Tongue (tissue), 2 donors: ENCODE measurements around the gene SAPCD2. TPM values are rescaled to one million over a fixed set of nuclear protein-coding genes. Genes with fewer than 3 reads are reported as not detected.

Experiments used
- DNase-seq: peaks from one replicate; pipeline ENCODE4 v3.0.0-alpha.2; 2015
- total RNA-seq: library from RNA; depleted of rRNA; stranded (reverse); fragments of >200 nt; gene quantifications from one replicate; pipeline ENCODE4 v1.2.3, GENCODE V29; 2014

Gene SAPCD2
- total RNA-seq, 1 donor from 2014 or later = 5.6 TPM

DNA sequence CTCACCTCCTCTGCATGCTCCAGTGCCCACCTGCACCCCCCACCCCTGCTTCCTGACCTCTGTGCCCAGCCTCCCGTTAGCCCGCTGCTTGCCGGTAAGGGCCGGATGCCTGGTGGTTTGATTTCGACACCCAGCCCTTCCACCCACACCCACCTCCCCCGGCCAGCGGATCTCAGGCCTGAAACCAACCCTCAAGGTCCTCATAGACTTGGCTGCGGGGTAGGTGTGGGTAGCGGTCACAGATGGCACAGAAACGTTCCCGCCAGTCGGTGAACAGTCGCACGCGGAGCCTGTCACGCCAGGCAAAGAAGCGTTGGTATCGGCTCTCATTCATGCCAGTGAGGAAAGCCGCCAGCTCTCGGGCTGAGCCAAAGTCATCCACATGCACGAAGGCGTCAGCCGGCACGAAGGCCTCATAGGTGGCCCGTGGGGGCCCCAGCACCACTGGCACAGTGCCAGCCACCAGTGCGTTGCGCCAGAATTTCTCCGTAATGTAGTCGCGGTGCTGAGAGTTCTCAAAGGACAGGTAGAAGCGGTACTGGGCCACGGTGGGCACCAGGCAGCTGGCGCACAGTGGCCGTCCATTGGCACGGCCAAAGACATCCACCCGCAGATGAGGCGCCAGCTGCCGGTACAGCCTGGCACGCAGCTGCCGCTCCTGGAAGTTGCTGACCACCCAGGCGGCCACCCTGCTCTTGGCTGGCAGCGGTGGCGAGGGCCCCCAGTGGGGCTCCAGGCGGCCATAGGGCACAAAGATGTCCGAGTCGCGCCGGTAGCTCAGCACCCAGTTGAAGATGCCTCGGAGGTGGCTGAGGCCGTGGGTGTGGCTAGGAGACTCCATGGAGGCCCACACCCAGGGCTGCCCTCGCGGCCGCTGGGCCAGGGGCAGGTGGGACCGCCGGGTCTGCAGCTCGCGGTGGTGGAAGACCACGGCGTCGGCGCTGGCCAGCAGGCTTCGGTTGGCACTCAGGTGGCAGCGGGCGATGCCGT is 39.5 kb downstream of the SAPCD2 start:
- no peak for DNase-seq

DNA sequence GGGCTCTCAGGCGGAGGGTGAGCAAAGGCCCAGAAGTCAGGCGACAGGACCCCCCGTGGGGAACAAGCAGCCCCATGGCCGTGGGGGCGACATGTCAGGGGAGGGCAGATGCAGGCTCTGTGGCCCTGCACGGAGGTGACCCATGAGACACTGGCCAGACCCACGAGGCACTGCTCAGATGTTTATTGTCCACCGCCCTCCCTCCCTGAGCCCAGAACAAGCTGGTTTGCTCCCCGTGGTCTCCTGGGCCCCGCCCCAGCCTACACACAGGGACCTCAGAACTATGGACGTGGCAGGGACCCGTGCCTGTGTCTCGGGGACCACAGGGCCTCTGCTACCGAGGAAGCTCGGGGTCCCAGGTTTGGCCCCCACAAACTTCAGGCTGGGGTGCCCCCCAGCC is 40.4 kb downstream of the SAPCD2 start:
- DNase-seq = no peak

DNA sequence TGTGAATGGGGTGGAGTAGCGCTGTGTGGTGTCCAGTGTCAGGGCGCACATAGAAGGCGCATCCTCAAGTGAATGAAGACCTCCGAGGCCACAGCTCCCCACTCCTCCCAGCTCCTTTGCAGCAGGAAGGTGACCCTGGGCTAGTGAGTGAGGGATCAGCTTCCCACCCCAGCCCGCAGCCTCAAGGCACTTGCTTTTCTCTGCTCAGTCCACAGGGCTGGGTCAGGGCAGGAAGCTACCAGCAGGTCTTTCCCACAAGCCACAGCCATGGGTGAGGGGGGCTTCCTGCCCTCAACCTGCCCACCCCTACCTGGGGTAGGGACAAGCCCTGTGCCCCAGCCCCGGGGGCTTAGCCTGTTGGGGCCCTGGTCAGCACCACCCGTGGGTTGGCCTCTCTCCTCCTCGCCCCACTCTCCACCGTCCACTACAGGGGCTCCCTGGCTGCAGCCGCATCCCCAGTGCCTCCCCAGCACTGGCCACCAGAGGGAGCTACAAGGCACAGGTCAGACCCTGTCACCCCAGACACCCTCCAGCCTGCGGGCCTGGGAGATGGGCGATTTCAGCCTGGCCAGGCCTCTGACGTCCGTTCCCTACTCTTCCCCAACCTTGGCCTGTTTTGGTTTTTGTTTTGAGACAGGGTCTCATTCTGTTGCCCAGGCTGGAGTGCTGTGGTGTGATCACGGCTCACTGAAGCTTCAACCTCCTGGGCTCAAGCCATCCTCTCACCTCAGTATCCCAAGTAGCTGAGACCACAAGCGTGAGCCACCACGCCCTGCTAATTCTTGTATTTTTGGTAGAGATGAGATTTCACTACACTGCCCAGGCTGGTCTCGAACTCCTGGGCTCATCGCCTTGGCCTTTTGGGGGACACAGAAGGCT is 41.1 kb downstream of the SAPCD2 start:
- DNase-seq = peak; percentile 68

DNA sequence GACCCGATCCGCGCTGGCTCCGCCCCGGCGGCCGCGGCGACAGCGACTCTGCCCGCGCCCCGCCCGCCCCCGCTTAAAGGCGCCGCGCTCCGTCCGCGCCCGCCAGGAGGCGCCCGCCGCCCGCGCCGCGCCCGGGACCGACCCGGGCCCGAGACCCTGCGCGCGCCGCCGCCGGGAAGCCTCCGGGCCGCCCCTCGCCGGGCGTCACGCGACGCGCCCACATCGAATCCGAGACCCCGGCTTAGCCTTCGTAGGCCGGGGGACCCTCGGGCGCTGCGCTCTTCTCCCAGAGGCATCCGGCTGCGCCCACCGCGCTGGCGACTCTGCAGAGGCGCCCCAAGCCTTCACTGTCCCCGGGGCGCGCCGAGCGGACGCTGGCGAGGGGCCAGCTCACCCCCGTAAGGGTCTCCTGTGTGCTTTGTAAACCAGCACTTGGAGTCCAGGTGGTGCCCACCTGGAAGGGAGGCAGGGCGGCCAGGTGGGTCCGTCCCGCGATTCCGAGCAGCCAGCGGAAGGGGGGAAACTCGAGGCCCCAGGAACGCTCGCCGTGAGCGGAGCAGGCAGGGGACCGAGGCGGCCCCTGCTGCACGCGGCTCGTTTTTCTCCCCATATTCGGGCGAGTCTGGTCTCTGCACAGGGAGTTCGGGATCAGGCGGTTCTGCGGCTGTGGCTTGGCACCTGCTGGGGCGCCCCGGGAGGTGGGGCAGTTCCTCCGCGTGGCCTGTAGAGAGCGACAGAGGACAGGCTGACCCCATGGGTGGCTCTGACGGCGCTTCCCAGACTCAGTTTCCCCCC is 41.9 kb downstream of the SAPCD2 start:
- DNase-seq = peak; percentile 79

DNA sequence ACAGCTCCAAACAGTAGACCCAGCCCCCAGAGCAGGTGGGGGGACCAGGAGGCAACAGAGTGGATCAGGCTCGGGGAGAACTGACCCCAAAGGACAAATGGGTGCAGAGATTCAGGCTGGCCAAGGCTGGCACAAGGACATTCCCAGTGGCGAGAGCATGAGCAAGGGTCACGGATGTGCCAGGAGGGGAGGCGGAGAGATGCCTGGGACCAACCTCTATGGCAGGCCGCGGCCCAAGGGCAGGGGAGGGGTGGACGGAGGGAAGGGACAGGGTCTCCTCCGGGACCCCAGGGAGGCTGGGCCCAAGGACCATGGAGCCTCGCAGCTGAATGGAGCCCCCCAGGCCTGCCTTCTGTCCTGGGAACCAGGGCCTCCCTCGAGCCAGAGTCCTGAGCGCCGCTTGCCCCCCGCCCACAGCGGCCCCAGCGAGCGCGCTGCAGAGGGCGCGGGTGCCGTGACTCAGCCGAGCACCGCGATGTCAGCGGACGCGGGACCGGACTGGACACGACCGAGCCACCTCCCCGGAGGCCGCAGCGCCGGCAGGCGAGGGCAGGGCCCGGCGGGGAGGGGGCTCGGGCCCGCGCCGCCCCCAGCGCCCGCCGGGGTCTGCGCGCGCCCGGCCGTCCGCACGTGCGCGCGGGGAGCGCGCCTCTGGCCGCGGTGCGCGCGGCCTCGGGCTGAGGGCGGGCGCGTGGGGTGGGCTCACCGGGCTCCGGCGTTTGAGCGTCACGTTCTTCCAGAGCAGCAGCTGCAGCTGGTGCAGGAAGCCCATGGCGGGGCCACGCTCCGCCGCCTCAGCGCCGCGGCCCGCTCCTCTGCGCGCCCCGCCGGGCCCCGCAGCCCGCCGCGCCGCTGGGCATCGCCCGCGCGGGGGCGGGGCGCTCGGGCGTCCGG is 42.7 kb downstream of the SAPCD2 start, which contains the start of gene ABCA2:
ABCA2 (minus strand) TSS at position 869 of the 894 bp plus-strand sequence; CDS start at position 772, 97 bp downstream.
- DNase-seq = no peak

DNA sequence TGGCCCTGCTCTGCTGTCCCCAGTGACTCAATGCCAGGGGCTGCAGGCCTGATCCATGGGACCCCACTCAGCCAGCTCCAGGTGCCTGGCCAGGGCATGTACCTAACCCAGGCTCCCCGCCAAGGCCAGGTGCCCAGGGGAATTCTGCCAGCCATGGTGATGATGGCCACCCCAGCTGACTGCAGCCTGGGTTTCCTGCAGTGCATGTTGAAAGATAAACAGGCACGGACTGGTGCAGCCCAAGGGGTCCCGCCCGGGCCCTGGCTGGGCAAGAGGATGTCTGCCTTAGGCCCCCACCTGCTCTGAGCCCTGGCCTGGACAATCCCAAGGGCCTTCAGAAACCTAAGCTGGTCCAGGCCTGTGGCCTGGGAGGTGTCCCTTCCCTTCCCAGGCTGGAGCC is 43.5 kb downstream of the SAPCD2 start:
- no peak for DNase-seq

DNA sequence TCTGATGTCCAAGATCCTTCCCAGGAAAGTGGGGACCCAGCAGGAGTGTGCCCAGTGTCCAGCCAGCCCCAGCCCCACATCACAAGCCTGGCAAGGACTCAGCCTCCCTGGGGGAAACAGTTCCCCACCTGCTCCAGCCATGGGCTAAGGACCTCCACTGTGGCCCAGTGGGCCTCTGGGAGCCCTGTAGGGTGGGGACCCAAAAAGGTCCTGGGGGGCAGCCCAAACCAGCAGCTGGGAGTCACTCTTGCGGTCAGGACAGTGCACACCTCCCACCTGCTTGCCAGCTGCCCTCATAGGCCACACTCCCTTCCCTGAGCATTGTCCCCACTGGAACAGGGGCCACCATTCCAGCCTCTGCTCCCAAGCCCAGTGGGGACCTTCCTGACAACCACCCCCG is 44.0 kb downstream of the SAPCD2 start:
- DNase-seq = no peak

DNA sequence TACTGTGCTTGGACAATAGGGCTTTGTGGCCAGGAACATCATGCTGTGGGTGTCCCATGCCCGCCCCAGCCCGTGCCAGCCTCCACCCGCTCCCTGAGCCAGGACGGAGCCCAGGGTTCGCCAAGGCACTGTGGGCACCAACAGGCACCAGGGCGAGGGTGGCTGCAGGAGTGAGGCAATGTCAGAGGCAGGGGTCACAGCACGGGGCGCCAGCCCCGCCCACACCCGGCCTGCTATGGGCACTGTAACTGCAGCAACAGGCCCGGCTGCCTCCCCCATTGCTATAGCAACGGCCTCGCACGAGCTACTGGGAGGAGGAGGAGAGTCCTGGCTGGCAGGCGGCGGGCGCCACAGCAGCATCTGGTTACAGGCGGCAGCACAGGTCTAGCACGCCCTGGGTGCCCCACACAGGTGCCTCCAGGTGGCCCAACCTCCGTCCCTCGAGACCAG is 44.8 kb downstream of the SAPCD2 start:
- peak; percentile 50 for DNase-seq

DNA sequence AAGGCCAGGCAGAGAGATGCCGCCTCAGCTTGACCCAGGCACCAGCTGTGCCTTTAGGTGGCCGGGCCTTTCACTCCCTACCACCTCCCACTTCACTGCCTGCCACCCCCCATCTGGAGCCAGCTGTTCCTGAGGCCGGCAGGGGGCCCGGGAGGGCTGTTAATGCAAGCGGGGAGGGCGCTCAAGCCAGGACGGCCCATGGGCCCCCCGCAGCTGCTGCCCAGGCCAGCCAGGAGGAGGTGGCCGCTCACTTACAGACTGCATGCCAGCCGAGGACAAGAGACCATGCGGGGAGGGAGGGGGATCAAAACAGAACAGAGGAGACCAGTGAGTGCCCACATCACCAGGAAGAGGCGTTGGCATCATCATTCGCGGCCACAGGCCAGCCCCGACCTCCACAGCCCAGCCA is 46.8 kb downstream of the SAPCD2 start:
- peak; percentile 37 for DNase-seq

DNA sequence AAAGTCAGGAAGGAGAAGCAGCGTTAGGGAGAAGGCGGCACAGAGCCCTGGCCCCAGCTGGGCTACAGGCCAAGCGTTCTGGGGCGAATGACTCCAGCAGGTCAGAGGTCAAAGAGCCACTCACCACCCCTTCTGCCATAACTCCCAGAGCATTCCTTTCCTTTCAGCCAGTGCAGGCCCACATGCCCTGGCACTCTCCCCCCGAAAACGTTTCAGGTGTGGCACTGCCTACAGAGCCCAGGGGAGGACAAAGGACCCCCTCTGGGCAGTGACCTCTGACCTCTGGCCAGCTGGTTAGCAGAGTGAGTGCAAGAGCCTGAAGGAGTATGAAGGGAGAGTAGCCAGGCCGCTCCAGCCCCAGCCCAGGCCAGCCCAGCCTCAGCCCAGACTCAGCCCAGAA is 47.2 kb downstream of the SAPCD2 start:
- DNase-seq = no peak

DNA sequence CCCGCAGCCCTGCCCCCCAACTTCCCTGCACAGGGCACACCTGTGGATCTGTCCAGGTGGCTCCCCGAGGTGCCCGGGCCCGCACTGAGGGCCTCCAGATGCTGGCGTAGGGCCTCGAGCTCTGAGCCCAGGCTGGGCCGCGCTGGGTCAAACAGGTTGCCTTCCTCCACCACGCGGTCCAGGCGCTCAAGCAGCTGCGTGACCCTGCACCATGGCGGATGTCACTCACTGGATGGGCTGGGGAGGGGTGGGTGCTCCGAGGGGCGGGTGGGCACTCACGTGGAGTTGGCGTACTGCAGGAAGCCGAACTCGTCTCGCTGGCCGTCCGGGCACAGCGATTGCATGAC is 47.7 kb downstream of the SAPCD2 start:
- DNase-seq = no peak

DNA sequence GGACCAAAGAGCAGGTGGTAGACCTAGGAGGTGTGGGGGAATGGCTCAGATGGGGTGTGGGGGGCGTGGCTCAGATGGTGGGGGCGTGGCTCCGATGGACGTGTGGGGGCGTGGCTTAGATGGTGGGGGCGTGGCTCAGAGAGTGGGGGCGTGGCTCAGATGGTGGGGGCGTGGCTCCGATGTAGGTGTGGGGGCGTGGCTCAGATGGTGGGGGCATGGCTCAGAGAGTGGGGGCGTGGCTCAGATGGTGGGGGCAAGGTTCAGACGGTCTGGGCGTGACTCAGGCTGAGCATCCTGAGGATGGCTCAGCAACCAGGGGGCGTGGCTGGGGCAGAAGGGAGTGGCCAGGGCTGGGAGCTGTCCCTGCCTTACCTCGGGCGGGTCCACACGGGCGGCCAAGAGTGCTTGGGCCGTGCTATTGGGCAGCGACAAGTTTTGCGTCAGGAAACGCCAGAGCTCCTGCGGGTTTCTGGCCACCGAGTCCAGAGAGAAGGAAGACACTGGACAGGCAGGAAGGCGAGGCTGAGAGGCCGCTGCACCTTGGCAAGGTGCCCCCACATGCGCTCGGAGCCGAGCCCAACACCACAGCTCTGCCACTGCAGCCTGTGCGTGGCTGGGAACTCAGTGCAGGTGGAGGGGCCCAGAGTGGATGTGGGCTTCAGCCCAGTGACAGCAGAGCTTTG is 48.2 kb downstream of the SAPCD2 start:
- no peak for DNase-seq

DNA sequence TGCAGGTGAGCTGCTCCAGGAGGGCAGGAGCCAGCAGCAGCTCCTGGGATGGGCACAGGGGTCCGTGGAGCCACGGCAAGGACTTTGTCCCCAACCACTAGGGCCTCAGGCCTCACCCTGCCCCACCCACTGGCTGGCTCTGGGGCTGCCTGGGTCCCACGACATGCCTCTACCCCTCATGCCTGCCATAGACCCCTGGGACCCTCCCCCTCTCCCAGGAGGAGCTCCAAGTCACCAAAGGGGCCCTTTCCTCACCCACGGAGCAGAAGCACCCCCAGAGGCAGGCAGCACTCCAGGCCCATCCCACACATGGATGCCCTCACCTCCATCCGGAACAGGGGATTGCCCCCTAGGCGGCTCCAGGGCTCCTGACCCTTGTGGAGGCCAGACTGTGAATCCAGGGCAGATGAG is 48.8 kb downstream of the SAPCD2 start:
- DNase-seq = no peak

DNA sequence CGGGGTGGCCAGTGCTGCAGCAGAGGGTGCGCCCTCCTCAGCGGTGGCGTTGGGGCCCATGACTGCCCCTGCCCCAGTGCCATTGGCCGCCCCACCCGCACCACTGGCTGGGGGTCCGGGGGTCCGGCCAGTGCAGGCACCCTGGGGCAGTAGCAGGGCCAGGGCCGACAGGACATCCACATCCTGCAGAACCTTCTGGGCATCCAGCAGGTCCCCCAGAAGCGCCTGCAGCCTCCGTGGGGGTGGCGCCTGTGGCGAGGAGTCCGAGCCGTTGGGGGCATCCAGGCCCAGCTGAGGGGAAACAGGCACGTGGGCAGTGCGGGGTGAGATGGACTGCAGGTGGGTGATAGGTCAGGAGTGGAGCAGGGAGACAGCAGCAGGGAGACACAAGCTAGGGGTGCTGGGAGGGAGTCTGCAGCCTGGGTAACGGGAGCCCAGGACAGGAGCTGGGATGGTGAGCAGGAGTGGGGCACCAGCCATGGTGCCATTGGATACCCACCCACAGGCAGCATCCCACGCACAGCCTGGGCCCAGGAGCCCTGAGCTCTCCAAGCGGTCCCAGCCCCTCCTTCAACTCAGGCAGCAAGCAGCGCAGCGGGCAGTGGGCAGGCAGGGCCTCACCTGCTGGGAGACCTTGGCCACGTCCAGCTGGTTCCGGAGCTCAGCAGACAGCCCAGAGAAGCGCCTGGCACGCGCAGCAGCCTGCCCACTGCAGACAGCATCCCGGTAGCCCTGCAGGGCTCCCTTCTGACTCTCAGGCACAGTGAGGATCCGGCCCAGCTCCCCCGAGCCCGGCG is 49.4 kb downstream of the SAPCD2 start:
- DNase-seq = no peak

DNA sequence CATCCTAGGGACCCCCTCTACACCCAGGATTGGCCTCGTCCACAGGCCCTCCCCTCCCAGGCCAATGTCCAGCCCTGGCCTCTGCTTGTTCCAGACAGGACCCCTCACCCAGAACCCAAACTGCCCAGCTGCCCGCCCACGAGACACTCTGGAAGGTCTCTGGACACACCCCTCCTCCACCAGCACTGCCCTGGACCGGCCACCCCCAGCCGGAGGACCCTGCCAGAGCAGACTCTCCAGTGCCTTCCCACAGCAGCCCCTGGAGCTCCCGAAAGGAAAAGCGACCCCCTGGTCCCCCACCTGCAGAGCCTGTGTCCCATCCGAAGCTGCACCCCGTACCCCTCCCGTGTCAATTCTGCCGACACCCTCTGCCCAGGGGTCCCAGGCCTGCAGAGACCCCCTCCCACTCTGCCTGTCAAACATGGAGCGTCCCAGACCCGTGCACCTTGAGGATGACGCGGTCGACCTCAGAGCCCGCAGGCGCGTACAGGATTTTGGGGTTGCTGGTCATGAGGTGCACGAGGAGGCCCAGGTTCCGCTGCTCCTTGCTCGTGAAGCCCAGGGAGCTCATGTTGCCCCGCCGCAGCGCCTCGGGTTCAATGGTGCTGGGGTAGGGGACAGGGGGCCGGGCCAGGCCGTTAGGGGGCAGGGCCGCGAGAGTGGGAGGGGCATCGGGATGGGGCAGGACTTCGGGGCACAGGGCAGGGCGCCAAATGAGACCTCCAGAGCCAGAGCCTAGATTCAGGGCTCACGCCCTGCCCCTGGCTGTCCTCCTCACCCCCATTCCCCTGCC is 50.3 kb downstream of the SAPCD2 start:
- DNase-seq = no peak

DNA sequence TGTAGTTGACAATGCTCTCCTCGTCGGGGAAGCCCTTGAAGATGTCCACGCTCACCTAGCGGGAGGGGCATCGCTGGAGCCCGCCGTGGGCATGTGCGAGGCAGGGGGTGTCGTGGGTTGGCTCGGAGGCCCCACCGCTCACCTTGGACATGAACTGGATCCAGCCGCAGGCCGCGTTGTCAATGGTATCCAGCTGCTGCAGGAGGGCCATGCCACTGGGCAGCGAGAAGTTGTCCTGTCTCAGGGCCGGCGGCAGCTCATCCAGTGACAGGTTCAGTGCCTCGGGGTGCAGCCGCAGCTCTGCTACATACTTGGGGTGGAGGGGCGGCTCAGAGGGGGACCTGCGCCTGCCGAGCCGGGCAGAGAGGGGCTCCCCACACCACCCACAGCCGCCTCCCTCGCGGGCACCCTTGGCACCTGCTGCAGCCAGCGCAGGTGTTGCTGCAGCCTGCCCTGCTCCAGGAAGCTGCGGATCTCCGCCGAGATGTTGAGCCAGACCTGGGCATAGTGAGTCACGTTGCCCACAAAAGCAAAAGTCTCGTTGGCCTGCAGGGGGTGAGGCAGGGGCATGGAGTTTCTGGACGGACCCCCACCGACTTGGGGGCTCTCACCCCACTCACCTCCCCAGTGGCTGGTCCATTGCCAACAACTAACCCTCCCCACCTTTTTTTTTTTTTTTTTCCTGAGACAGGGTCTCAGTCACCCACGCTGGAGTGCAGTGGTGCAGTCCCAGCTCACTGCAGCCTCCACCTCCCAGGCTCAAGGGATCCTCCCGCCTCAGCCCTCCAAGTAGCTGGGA is 51.4 kb downstream of the SAPCD2 start:
- DNase-seq = no peak

DNA sequence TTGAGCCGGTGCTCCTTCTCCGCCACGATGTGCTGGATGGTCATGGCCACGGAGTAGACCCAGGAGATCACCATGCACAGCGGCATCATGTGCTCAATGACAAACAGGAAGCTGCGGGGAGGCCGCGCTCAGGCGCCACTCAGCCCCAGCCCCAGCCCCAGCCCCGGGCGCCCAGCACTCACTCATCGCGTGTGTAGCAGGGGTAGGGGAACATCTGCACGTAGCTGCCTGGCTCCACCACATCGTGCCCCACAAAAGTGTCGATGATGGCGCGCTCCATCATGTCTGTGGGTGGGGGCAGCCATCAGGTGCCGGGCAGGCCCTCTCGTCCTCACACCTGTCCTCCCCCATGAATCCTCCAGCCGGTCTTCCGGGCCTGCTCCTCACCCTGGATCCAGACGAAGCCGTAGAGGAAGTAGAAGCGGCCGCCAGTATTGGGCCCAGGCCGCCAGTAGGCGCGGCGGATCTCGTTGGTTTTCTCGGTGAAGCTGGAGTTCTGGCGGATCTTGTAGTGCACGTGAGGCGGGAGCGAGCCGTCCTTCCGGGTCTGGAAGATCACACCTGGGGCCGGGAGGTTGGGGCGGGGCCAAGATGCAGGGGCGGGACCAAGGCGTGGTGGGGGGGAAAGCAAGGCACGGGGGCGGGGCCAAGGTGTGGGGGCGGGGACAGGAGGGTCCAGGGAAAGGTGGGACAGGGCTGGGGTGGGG is 52.4 kb downstream of the SAPCD2 start:
- no peak for DNase-seq
